Stimulated activated CD4-positive, alpha-beta T cell treated with anti-CD3 and anti-CD28 coated beads, Interleukin-4, amount 100 ng/mL, for 48 hours (primary cell): Measurements from ENCODE around the gene ASF1B.
"Not testable (repeated sequence)": the region's sequence is repeated elsewhere in the genome, so short reads cannot be mapped to it uniquely, and the experiment has no call there.

Experiments used
- DNase-seq, 2 donors: peaks; one replicate each; pipeline ENCODE4 v3.0.0-alpha.2; 2020; ENCODE audit warnings: low read depth in 2 of 2

Gene ASF1B

GRCh38 chr19:14160017-14160703, 23.8 kb upstream of the ASF1B start:
- no peak for DNase-seq

- no peak for DNase-seq
These were observed 22.7 kb upstream of the ASF1B start for GRCh38 chr19:14159059-14159458.

- DNase-seq: no peak
These were observed 22.1 kb upstream of the ASF1B start for GRCh38 chr19:14158276-14159023.

- no peak for DNase-seq
These were observed 20.8 kb upstream of the ASF1B start for GRCh38 chr19:14156971-14157717.

GRCh38 chr19:14156122-14156521, 19.7 kb upstream of the ASF1B start:
- DNase-seq: no peak

- no peak for DNase-seq
These were observed 19.0 kb upstream of the ASF1B start for GRCh38 chr19:14155371-14155770.

- no peak for DNase-seq
These were observed 16.3 kb upstream of the ASF1B start for GRCh38 chr19:14152713-14153112.

GRCh38 chr19:14150770-14151661, 14.6 kb upstream of the ASF1B start:
- DNase-seq: no peak

GRCh38 chr19:14150041-14150769, 13.8 kb upstream of the ASF1B start:
- no peak for DNase-seq

- peak; percentile 21 to 26 for DNase-seq
These were observed 13.2 kb upstream of the ASF1B start for GRCh38 chr19:14149509-14149994.

- no peak for DNase-seq
These were observed 12.5 kb upstream of the ASF1B start for GRCh38 chr19:14148751-14149410.

GRCh38 chr19:14147797-14148605, 11.6 kb upstream of the ASF1B start:
- DNase-seq: peak in 1 of 2 donors; percentile 48

GRCh38 chr19:14146789-14147216, 10.4 kb upstream of the ASF1B start:
- DNase-seq: no peak

GRCh38 chr19:14146169-14146568, 9.8 kb upstream of the ASF1B start:
- not testable (repeated sequence) for DNase-seq

GRCh38 chr19:14145381-14145780, 9.0 kb upstream of the ASF1B start:
- no peak for DNase-seq

GRCh38 chr19:14142262-14143190, 6.1 kb upstream of the ASF1B start:
- DNase-seq: no peak

GRCh38 chr19:14141041-14141440, 4.7 kb upstream of the ASF1B start:
- DNase-seq: no peak

- no peak for DNase-seq
These were observed 3.6 kb upstream of the ASF1B start for GRCh38 chr19:14139944-14140343.
